IPS-NIHi7 (cell line): ENCODE results near the gene RBPJ.
"Not testable (repeated sequence)": the region's sequence is repeated elsewhere in the genome, so short reads cannot be mapped to it uniquely, and the experiment has no call there.

Experiments used
- DNase-seq: peaks from one replicate; pipeline ENCODE4 v3.0.0; 2012; ENCODE audit warnings: mixed read lengths; ENCODE audit errors: extremely low spot score

The RBPJ gene

GRCh38 chr4:26372525-26373172 is 51.8 kb downstream of the RBPJ start:
- no peak for DNase-seq

GRCh38 chr4:26375551-26375950 is 54.7 kb downstream of the RBPJ start:
- no peak for DNase-seq

DNA sequence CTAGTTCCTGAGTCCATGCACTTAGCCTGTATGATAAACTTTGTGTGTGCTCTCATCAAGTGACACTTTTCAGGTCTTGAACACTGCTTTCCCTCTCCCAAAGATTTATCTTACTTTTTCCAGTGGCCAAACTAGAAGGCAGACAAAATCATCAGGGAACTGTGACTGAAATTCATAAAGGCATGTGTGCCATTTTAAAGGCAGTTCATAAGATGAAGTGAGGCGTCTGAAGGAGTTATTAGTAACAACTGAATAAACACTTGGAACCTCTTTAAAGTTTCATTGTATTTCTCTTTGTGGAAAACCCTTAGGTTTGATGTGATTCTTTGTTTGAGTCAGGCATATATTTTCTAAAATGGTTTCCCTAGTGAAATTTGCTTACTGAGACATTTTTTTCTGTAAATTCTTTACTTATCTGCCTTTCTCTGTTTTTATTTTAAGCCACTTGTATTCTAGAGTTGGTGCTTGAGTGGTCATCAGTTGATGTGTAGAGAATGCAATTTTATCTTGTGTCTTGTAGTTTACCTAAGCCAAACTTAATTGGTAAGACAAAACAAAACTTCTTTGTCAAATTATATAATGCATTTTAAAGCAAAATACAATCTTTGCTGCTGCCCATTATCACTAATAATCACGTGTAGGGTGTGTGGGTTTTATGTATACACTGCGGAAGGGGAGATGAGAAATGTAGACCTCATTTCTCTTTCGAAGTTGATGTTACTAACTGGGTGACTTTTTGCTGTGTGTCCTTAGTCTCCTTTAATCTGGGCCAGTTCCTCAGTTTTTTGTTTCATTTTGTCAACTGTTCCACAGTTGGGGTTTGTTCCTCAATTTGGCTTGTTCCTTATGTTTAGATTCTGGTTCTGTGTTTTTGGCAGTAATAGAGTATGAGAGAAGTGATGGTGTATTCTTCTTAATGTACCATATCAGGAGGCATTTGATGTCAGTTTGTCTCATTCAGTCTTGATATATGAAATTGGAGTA is 56.8 kb downstream of the RBPJ start:
- no peak for DNase-seq

- DNase-seq = no peak
Observed at GRCh38 chr4:26379837-26380236, 59.0 kb downstream of the RBPJ start.

DNA sequence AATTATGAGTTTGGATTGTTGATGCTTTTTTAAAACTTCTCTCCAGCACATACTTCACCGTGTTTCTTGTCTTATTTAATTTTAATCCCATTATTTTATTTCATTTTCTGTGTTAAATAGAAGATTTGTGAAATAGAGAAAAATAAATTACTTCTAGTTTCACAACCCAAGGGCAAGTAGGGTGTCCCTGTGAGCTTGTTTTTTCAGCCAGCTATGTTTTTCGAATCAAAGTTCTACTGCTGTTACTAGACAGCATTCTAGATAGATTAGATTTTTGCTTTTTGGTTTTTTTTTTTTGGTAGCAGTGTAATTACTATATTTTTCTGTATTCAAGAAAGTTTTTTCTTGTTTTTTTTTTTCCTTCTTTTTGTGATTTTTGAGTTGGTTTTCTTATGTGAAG is 59.9 kb downstream of the RBPJ start:
- no peak for DNase-seq

DNA sequence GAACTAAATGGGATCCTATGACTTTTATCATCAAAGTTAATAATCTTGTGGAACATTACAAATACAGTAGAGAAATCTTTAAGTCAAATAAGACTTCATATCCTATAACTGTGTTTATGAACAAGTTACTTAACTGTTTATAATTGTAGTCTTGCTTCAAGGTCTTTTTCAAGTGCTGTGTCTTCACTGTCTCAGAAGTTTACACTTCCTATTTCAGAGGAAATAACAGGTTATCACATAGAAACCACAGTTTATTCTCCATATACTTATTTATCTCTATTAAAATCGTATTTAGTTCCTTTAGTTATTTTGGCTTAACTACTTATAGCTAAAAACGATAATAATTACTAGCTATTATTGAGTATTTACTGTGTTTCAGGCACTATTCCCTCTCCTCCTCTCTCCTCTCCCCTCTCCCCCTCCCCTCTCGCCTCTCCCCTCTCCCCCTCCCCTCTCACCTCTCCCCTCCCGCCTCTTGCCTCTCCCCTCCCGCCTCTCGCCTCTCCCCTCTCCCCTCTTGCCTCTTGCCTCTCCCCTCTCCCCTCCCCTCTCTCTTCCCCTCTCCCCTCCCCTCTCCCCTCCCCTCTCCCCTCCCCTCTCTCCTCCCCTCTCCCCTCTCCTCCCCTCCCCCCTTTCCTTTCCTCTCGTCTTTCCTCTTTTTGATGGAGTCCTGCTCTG is 63.7 kb downstream of the RBPJ start:
- no peak for DNase-seq

GRCh38 chr4:26385690-26386089 is 64.9 kb downstream of the RBPJ start:
- no peak for DNase-seq

DNA sequence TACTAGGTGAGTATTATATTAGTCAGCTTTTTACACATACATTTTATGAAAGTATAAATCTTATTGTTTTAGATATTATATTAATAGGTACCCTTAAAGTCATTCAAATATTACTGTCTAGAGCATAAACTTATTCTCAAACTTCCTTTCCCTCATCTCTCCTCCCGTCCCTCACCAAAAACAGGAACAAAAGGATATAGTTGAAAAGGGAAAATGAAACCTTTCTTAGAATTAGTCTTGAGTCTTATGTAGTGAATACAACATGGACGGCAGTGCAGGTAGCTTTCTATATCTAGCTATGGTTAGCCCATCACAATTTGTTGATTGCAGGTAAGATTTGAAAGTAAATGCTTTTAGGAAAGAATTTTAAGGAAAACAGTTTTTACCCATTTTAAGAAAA is 65.6 kb downstream of the RBPJ start:
- DNase-seq = no peak

- DNase-seq = no peak
Observed at GRCh38 chr4:26388671-26389070, 67.9 kb downstream of the RBPJ start.

DNA sequence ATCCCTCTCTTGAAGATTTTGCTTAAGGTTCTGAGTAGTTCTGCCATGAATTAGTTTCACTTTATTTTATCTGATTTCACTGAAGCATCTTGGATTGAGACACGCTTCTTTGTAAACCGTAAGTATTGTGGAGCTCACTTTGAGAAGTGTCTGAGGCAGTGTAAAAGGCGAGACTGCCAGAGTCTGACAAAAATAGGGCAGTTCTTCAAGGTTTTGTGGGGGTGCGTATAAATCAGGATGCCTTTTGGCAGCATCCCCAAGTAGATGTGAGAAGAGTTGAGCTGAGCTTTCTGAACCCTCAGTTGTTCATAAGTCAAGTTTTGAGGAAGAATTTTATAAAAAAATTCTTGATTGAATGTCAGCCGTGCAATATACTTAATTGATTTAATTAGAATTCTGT is 76.3 kb downstream of the RBPJ start:
- DNase-seq = no peak

DNA sequence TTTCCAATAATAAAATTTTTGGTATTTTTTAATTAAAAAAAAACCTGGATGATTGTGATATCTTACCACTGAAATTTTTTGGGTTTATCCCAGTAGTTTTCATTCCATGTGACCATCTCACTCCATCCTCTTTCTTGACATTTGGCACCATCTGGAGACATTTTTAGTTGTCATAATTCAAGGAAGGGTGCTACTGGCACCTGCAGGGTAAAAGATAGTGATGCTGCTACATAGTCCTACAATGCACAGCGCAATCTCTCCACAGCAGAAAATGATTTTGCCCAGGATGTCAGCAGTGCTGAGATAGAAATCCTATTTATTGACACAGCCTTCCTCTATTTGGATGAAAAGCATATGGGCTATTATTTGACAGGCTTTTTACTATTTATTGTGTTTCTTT is 79.3 kb downstream of the RBPJ start:
- no peak for DNase-seq

DNA sequence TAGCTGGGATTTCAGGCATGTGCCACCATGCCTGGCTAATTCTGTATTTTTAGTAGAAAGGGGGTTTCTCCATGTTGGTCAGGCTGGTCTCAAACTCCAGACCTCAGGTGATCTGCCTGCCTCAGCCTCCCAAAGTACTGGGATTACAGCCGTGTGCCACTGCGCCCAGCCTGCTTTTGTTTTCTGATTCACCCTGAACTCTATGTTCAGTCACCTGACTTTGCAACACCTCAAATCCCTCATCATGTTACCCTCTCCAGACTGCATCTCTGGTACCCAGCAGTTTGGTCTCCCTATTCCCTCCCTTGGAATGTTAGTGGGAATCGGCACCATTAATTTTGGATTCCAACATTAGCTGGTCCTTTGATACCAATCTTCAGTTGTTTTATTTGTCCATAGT is 81.2 kb downstream of the RBPJ start:
- not testable (repeated sequence) for DNase-seq

DNA sequence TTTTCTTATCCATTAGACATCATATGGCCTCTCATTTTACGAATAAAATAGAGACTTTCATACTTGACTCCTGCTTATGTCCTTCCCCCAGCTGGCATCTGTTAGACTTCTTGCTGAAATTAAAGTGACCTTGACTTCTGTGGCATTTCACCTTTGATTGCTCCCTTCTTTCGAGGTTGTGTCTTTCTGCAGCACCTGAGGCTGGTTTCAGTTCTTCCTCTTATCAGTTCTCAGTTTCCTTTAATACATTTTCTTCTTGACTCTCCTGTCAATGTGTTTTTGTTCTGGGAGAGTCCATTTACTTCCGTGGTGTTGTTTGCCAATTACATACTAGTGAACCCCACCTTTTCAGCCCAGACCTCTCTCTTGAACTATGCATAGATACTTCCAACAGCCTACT is 81.6 kb downstream of the RBPJ start:
- no peak for DNase-seq

DNA sequence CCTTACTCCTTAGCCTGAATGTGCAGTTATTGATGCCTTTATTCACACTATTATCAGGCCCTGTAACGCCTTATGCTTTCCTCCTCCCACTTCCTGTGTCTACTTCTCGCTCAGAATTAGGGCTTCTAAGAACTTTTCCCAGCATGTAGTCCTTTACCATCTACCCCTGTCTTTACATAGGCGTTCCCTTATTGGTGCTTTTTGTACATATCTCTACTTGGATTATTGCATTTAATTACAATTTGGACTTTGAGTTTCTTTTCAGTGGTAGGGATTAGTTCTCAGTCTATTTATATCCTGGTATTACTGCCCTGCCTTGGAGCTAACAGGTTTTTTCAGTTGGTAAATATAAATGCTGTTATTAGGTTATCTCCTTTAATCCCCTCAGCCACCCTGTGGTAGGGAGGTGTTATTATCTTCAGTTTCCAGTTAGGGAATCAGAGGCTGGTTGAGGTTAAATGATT is 84.0 kb downstream of the RBPJ start:
- no peak for DNase-seq

DNA sequence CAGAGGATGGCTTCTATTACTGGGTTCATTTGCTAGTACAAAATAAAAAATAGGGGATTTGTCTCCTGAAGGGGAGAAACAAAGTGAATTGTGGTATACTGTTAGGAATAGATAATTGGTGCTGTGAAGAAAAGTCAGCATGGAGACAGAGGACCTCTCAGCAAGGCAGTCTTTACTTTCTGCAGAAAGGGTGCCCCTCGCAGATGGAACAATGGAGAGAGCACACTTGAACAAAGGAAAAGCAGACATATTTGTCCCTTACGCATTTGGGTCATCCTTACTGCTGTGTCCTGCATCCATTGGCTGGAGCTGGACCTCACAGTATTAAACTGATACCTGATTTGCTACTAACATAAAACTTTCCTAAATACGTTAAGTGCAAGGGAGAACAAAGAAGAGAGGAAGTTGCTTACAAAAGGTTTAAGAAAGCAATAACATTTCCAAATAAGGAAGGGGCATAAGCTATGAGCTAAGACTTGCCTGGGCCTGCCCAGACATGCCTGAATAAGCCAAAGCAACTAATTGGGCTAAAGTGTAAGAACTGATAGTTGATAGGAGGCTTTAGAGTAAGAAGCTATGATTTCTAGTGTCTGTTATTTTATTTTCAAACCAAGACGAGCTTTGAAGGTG is 85.6 kb downstream of the RBPJ start:
- DNase-seq = no peak

GRCh38 chr4:26407476-26407875 is 86.7 kb downstream of the RBPJ start:
- DNase-seq = no peak

- peak; percentile 25 for DNase-seq
Observed at GRCh38 chr4:26410385-26411293, 89.8 kb downstream of the RBPJ start.

DNA sequence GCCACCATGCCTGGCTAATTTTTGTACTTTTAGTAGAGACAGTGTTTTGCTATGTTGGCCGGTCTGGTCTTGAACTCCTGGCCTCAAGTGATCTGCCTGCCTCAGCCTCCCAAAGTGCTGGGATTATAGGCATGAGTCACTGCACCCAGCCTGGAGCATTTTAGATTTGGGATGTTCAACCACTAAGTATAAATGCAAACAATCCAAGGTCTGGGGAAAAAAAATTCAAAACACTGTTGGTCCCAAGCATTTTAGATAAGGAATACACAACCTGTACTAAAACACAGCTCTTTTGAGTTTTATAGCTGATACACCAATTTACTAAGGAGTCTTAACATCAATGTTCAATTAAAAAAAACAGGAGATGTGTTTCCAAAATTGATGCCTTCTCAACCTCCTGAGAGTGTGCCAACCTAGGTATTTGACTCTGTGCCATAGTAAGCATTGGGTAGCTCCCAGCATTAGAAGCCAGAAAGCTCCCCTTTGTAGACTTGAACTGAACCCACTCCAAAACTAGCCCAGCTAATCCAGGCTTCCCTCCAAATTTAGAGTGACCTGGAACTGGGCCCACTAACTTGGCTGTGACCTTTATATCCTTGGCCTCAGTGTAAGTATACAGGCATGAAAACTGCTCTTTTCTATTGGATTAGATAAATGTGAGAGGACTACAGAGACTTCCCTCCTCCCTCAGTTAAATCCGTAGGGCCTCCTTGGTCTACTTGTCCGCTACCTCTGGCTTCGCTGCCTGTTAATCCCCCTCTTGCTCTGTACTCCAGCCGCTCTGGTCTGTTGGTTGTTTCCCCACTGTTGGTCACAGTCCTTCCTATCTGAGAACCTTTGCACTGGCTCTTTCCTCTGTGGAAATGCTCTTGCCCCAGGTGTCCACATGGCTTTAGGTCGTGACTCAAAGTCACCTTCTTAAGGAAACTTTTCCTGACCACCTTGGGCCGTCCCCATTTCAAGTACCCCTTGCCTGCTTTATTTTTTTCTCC is 91.9 kb downstream of the RBPJ start:
- no peak for DNase-seq

DNA sequence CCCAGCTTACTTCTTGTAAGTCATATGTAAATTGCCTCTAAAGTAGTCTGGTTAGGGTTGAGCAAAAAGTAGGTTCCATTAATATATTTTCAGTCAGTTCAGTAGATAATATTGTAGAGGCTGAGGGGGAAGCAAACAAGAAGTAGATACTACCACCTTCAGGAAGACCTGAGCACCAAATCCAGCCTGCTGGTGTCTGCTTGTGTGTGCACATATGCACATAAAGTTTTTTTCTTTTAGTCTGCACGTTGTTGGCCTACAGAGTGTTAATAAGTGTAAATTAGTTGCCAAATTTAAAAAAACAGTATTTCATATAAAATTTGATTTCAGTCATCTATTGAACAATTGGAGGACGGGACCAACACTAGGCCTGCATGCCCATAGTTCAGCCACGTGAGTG is 92.8 kb downstream of the RBPJ start:
- DNase-seq = no peak

DNA sequence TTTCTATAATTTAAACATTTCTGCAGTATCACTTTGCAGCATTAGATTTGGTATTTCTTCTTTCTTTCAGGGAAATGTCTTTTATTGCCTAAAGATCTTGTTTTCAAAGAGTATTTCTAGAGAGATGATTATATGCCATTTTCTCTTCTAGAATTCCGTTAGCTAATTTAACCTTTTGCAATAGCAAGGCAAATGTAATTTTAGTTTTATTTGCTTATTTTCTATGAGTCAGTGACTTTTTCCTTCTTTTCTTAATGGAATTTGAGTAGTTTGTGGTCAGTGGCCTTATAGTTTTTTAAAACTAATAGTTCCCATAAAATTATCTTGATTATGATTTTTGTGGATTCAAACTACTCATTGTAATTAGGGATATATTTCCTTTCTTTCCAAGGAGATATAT is 97.3 kb downstream of the RBPJ start:
- no peak for DNase-seq
